ENCODE data around the gene CYB5RL.

DNA sequence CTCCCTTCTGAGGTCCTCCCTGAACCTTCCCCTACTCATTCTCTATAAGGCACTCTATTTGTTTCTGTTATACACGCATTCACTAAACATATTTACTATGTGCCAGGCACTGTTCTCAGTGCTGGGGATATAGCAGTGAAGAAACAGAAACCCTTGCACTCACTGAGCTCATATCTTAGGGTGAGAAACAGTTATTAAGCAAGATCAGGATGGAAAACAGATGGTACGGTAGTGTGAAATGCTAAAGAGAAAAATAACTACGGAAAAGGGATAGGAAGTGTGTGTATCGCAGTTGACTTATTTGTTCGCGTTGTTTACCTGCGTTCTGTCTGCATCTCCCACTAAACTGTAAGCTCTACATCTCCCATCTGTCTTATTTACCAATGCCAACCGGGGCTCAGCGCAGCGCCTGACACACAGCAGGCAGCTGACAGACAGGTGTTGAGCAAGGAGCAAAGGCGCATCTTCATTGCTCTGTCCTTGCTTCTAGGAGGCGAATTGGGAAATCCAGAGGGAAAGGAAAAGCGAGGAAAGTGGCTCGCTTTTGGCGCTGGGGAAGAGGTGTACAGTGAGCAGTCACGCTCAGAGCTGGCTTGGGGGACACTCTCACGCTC is 572 bp downstream of the CYB5RL start:
- TF ChIP-seq, protein P1, sequence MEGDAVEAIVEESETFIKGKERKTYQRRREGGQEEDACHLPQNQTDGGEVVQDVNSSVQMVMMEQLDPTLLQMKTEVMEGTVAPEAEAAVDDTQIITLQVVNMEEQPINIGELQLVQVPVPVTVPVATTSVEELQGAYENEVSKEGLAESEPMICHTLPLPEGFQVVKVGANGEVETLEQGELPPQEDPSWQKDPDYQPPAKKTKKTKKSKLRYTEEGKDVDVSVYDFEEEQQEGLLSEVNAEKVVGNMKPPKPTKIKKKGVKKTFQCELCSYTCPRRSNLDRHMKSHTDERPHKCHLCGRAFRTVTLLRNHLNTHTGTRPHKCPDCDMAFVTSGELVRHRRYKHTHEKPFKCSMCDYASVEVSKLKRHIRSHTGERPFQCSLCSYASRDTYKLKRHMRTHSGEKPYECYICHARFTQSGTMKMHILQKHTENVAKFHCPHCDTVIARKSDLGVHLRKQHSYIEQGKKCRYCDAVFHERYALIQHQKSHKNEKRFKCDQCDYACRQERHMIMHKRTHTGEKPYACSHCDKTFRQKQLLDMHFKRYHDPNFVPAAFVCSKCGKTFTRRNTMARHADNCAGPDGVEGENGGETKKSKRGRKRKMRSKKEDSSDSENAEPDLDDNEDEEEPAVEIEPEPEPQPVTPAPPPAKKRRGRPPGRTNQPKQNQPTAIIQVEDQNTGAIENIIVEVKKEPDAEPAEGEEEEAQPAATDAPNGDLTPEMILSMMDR (IDR thresholded peaks at IDR 0.05; ENCODE audit: borderline replicate concordance, extremely low read depth, low read length, poor library complexity, severe bottlenecking): no peak
- TF ChIP-seq EZH2 (IDR thresholded peaks at IDR 0.05; ENCODE audit: borderline replicate concordance, low read depth, low read length, severe bottlenecking): no peak
